Astrocyte of the hippocampus (primary cell): ENCODE data around the gene SPTBN1.
"Not testable (repeated sequence)": the region's sequence is repeated elsewhere in the genome, so short reads cannot be mapped to it uniquely, and the experiment has no call there.

ENCODE experiments used
- DNase-seq: peaks from one replicate; pipeline ENCODE4 v3.0.0; 2011; ENCODE audit warnings: low read depth, low spot score

The SPTBN1 gene

GRCh38 chr2:54470266-54470938 lies 14.3 kb downstream of the SPTBN1 start:
- DNase-seq: peak; percentile 70

GRCh38 chr2:54471221-54471711 lies 15.1 kb downstream of the SPTBN1 start:
- DNase-seq: peak; percentile 70

GRCh38 chr2:54473851-54474250 lies 17.7 kb downstream of the SPTBN1 start:
- DNase-seq: no peak

- DNase-seq: no peak
Measured at GRCh38 chr2:54475285-54475684, 19.2 kb downstream of the SPTBN1 start.

GRCh38 chr2:54475919-54476318 lies 19.8 kb downstream of the SPTBN1 start:
- no peak for DNase-seq

- DNase-seq: no peak
Measured at GRCh38 chr2:54476852-54477251, 20.7 kb downstream of the SPTBN1 start.

- DNase-seq: no peak
Measured at GRCh38 chr2:54477896-54478295, 21.8 kb downstream of the SPTBN1 start.

- DNase-seq: no peak
Measured at GRCh38 chr2:54478899-54479298, 22.8 kb downstream of the SPTBN1 start.

GRCh38 chr2:54479424-54479823 lies 23.3 kb downstream of the SPTBN1 start:
- no peak for DNase-seq

- DNase-seq: no peak
Measured at GRCh38 chr2:54480025-54480424, 23.9 kb downstream of the SPTBN1 start.

- DNase-seq: no peak
Measured at GRCh38 chr2:54481686-54482085, 25.6 kb downstream of the SPTBN1 start.

GRCh38 chr2:54482715-54483114 lies 26.6 kb downstream of the SPTBN1 start:
- DNase-seq: peak; percentile 62

GRCh38 chr2:54483426-54483825 lies 27.3 kb downstream of the SPTBN1 start:
- DNase-seq: peak; percentile 52

- not testable (repeated sequence) for DNase-seq
Measured at GRCh38 chr2:54485756-54486155, 29.6 kb downstream of the SPTBN1 start.

- no peak for DNase-seq
Measured at GRCh38 chr2:54486766-54487165, 30.6 kb downstream of the SPTBN1 start.

GRCh38 chr2:54490863-54491262 lies 34.7 kb downstream of the SPTBN1 start:
- DNase-seq: no peak

GRCh38 chr2:54492335-54492734 lies 36.2 kb downstream of the SPTBN1 start:
- DNase-seq: no peak

GRCh38 chr2:54494087-54494486 lies 38.0 kb downstream of the SPTBN1 start:
- DNase-seq: no peak

- no peak for DNase-seq
Measured at GRCh38 chr2:54496920-54497319, 40.8 kb downstream of the SPTBN1 start.

GRCh38 chr2:54497763-54498680 lies 41.9 kb downstream of the SPTBN1 start:
- DNase-seq: no peak

GRCh38 chr2:54499661-54500060 lies 43.5 kb downstream of the SPTBN1 start:
- DNase-seq: no peak

- no peak for DNase-seq
Measured at GRCh38 chr2:54500404-54501205, 44.5 kb downstream of the SPTBN1 start.
